Globus pallidus (tissue), 1 donor: ENCODE measurements around the gene PHTF1.
A peak's percentile ranks its signal among the peaks of the same experiment; 100 is the strongest.

Experiments used
- DNase-seq: peaks from one replicate; pipeline ENCODE4 v3.0.0-alpha.2; 2015; ENCODE audit warnings: low spot score

Gene PHTF1

GRCh38 chr1:113759333-113760101 is at the start of gene PHTF1:
Gene PHTF1, minus strand, starts transcription at chr1:113759486. Its CDS starts 783 bp downstream, at chr1:113758703.
- peak; percentile 64 for DNase-seq

- no peak for DNase-seq
Observed at GRCh38 chr1:113808450-113809195, 49.3 kb upstream of the PHTF1 start.

- no peak for DNase-seq
Observed at GRCh38 chr1:113805639-113806038, 46.4 kb upstream of the PHTF1 start.

GRCh38 chr1:113805256-113805531 is 45.9 kb upstream of the PHTF1 start:
- DNase-seq, result no peak

GRCh38 chr1:113804421-113805255 is 45.4 kb upstream of the PHTF1 start:
- no peak for DNase-seq

- no peak for DNase-seq
Observed at GRCh38 chr1:113802367-113803007, 43.2 kb upstream of the PHTF1 start.

- DNase-seq, result no peak
Observed at GRCh38 chr1:113800487-113800886, 41.2 kb upstream of the PHTF1 start.

- DNase-seq, result no peak
Observed at GRCh38 chr1:113797472-113797871, 38.2 kb upstream of the PHTF1 start.

GRCh38 chr1:113793878-113794834 is 34.9 kb upstream of the PHTF1 start:
- DNase-seq, result no peak

GRCh38 chr1:113792986-113793385 is 33.7 kb upstream of the PHTF1 start:
- DNase-seq, result no peak

- DNase-seq, result no peak
Observed at GRCh38 chr1:113792471-113792870, 33.2 kb upstream of the PHTF1 start.

- DNase-seq, result no peak
Observed at GRCh38 chr1:113788802-113789201, 29.5 kb upstream of the PHTF1 start.

- no peak for DNase-seq
Observed at GRCh38 chr1:113787663-113788062, 28.4 kb upstream of the PHTF1 start.

- no peak for DNase-seq
Observed at GRCh38 chr1:113786069-113786468, 26.8 kb upstream of the PHTF1 start.

GRCh38 chr1:113784104-113784779 is 25.0 kb upstream of the PHTF1 start:
- no peak for DNase-seq

- DNase-seq, result peak; percentile 41
Observed at GRCh38 chr1:113783254-113784103, 24.2 kb upstream of the PHTF1 start.

- DNase-seq, result no peak
Observed at GRCh38 chr1:113782406-113782805, 23.1 kb upstream of the PHTF1 start.

- DNase-seq, result no peak
Observed at GRCh38 chr1:113780374-113781146, 21.3 kb upstream of the PHTF1 start.

- DNase-seq, result no peak
Observed at GRCh38 chr1:113779542-113779941, 20.3 kb upstream of the PHTF1 start.
